ENCODE results near the gene ACACA.

ACACA gene

DNA sequence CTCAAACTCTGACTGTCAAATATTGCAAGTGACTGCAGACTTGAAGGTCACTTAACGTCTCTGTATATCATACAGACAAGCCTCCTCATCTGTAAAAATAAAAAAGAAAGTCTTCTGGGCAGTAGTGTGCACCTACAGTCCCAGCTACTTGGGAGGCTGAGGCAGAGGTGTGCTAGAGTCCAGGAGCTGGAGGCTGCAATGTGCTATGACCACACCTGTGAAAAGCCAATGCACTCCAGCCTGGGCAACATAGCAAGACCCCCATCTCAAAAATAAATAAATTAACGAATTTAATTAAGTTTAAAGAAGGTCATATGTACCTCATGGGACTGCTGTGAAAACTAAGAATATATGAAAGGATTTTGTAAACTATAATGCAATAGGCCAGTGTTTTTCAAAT lies 65.8 kb downstream of the ACACA start:
- no peak for DNase-seq

DNA sequence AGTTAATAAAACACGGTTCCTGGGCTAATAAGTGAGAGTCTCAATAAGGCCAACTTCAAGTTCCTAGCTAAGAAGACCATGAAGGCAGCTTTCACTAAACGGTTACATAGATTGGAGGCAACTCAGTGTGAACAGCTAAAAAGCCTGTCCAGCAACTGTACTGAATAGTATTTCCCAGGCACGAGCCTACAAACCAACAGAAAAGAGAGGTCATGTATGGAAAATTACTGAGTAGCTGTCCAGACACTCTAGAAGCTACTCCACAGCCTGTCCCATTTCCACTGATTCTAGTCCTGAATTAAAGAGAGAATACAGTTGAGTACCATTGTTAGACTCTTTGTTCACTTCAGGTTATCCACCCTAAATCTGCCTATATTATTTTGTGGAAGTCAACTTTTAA lies 67.3 kb downstream of the ACACA start:
- DNase-seq, result no peak

DNA sequence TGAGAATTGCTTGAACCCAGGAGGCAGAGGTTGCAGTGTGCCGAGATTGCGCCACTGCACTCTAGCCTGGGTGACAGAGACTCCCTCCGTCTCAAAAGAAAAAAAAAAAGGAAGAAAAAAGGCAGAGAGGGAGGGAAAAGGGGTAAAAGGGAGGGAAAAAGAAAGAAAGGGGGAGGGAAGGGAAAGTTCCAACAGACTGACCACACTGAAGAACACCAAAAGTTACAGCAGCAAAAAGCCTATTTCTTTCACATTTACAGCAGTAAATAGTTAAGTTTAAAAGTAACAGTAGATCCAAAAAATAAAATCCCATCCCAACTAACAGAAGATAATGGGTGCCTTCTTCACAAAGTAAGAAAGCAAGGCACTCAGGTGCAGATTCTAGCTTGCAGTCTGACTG lies 67.8 kb downstream of the ACACA start:
- DNase-seq, result no peak

DNA sequence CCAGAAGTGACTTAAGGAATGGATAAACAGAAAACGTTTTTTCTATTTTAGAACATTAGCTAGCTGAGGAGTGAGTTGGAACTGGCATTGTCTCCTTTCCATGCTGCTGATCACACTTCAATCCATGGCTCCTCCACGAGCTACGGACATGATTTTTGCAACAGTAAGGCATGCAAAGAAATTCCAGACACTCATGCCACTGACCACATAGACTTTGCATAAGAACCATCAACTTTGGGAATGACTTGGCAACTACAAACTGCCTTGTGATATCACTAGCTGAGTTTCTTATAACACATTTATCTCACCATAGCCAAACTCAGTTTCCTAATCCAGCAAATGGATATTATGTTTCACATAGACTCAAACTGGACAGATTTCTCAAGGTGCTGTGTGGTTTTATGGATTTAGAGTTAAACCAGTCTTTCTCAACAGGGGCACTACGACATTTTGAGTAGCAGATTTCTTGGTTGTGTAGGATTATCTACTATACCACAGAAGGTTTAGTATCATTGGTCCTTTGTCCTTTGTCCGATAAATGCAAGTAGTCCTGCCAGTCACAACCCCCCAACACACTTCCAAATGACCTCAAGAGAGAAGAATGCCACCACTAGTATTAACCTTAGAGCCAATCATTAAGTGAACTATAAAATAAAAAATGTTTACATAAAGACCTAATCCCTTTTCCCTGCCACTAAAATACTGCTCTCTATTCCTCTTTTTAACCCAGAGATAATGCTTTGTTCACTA lies 79.1 kb downstream of the ACACA start:
- DNase-seq, result no peak

DNA sequence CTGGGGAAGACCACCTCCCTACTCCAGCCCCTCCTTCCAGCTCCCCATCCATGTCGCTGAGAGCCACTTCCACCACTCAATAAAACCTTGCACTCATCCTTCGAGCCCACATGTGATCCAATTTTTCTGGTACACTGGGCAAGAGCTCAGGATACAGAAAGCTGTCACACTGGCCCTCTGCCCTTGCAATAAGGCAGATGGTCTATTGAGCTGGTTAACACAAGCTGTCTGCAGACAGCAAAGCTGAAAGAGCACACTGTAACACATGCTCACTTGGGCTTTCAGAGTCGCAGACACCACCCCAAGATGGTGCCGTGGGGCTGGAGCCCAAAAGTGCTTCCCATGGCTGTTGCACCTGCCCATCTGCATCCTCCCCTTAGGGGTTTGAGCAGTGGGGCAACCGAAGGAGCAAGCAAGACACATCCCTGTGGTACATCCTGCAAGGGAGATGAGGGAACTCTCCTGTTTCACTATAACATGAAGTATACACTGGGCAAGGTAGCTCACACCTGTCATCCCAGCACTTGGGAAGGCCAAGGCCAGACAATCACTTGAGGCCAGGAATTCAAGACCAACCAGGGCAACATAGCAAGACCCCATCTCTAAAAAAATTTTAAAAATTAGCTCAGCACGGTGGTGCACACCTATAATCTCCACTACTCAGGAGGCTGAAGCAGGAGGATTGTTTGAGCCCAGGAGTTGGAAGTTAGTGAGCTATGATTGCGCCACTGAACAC lies 83.6 kb downstream of the ACACA start:
- DNase-seq, result no peak

DNA sequence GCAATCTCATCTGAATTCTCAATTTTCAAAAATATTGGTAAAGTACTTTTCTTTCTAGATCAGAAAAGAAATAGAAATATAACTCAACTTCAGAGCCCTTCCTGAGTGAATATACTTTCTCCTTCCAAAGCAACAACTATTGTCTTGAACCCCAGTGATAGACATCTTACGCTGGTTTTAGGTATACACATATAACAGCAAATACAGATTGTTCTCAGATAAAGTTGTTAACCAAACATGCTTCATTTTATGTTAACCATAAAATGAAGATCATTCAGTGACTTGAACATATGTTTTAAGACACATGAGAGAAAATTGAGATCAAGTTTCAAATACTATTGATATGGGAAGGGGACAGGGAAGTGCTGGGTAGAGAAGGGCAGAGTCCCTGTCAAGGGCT lies 84.5 kb downstream of the ACACA start:
- DNase-seq, result no peak

DNA sequence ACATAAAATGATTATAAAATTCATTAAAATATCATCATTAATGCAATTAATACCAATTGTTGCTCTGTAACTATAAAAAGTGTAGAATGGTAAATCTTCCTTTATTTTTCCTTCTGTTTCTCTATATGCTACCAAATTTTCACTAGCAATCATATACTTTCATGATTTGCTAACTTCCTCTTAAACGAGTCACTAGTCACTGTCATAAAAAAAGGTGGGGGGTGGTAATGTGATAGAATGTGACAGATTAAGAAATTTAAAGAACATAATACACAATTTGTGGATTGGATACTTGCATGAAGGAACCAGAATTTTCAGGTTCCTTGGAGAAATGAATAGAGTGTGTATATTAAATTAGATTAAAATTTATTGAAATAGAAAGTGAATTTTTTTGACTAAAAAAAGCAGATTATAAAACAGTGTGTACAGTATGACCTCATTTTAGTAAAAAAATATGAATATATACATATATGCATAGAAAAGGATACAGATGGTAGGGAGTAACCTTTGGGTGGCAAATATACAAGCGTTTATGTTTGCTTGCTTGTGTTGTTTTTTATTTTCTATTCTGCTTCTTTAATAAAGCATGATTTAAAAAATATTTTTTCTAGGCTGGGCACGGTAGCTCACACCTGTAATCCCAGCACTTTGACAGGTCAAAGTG lies 87.6 kb downstream of the ACACA start:
- no peak for DNase-seq

DNA sequence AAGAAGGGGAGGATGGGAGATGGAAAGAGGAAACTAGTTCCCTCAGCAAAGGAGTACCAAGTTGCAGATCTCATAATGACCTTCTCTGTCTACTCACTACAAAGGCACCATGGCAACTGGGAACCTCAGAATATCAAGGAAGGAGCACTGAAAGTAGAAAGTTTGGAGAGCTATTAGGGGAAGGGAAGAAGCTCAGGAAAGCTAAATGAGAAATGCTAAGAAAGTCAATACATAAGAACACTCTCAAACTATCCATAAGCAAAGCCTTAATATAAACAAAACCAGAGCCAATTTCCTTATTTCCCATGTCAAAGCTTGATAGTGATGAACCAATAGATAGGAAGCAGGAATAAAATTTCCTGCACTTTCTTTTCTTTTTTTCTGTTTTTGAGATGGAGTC lies 88.8 kb downstream of the ACACA start:
- no peak for DNase-seq

DNA sequence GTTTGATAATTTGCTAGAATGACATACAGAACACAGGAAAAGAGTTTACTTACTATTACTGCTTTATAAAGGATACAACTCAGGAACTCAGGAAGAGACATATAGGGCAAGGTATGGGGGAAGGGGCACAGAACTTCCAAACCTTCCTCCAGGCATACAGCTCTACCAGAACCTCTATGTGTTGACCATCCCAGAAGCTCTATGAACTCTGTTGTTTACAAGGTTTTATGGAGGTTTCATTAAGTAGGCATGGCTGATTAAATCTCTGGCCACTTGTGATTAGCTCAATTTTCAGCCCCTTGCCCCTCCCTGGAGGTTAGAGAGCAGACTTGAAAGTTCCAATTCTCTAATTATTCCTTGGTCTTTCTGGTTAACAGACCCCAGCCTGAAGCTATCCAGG lies 91.0 kb downstream of the ACACA start:
- no peak for DNase-seq

DNA sequence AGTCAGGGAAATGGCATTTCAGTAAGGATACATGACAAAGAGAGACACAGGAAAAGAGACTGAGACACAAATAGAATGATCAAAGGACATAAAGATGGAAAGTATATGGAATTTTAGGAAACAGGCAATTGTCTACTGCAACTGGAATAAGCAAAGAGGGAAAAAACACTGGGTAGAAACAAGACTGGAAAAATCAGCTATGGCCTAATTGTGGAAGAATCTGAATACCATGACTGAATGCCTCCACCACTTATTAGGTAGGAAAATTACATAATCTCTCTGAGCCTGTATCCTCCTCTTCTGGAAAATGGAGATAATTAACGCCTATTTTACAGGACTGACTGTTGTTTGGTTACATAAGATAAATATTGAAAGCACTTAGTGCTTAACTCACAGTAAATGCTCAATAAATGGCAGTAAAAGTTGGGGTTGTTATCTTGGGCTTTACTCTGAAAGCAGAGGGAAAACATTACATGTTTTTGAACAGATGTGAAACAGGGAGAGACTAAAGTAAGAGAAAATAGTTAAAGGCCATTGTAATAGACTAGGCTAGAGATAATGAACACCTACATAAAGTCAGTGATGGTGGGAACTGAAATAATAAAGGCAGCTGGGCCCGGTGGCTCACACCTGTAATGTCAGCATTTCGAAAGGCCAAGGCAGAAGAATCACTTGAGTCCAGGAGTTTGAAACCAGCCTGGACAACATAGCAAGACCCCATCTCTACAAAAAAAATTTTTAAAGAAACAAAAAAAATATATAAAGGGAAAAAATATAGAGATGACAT lies 94.3 kb downstream of the ACACA start:
- no peak for DNase-seq

DNA sequence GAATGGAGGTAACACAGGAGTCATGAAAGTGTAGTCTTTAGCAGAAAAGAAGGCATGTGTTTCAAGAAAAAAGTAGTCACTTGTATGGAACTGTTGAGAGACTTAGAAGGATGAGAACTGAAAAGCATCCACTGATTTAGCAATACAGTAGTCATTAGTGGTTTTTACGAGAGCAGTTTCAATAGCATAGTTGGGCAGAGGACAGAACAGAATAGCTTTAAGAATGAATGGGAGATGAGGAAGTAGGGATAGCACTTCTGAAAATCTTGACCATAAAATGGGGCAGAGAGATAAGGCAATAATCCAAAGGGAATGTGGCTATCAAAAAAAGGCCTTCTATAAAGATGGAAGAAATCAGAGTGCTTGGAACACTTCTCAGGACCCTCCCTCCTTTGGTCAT lies 95.7 kb downstream of the ACACA start:
- no peak for DNase-seq

DNA sequence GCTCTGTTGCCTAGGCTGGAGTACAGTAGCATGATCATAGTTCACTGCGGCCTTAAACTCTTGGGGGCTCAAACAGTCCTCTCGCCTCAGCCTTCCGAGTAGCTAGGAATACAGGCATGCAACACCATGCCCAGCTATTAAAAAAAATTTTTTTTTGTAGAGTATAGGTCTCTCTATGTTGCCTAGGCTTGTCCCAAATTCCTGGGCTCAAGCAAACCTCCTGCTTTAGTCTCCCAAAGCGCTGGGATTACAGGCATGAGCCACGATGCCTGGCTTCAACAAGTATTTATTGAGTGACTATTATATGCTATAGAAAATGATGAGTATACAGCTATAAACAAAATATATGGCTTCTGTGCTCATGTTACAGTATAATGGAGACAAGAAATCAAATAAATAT lies 97.6 kb downstream of the ACACA start:
- no peak for DNase-seq

DNA sequence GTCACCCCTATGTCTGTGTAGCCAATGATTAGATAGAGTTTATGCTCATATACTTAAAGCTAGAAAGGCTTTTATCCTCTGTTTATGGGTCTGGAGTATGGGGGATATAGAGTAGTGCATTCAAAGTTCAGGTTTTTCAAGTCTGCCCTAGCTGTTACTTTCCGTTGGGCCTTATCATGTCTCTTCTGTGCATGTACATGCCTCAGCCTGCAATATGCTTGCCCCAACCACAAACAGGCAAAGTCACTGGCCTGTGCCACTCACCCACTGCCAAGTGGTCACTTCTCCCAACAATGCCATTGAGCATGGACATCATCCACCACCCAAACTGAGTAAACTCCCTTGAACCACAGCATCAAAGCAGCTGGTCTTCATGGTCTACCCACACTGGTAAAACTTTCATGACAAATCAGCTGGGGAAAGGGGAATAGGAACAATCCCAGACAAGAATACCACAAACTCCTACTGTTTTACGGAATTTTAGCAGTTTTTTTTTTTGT lies 101.2 kb downstream of the ACACA start:
- DNase-seq, result no peak

DNA sequence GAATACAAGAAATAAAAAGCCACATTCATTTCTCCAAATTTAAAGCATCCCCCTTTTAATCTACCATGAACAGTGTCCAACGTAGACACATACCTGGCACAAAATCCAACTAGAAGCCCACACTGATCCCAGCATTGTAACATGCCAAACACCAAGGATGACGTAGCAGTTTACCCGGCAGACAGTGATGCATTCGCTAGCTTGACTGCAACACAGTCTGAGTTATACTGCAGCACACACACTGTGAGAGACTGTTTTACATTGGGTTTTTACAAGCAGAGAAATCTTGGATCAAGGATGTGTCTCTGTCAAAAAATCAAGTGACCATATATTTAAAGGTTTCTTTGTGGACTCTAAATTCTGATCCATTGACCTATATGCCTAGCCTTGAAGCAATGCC lies 105.3 kb downstream of the ACACA start:
- no peak for DNase-seq

DNA sequence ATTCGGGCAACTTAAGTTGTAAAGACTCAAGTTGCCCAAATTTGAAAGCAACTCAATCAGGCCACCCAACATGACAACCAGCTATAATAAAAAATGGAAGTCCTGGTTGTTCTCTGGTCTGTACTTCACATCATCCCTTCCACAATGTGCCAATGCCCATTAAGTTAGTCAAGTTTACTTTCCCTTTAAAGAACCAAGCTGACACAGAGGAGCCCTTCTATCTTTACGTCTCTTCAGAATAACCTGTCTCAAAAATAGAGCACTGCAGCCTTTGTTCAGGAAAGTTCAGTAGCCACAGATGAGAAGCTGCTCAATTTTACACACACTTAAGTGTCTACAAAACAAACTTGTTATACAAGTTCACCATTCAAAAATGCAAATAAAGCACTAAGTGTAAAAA lies 106.0 kb downstream of the ACACA start:
- no peak for DNase-seq

DNA sequence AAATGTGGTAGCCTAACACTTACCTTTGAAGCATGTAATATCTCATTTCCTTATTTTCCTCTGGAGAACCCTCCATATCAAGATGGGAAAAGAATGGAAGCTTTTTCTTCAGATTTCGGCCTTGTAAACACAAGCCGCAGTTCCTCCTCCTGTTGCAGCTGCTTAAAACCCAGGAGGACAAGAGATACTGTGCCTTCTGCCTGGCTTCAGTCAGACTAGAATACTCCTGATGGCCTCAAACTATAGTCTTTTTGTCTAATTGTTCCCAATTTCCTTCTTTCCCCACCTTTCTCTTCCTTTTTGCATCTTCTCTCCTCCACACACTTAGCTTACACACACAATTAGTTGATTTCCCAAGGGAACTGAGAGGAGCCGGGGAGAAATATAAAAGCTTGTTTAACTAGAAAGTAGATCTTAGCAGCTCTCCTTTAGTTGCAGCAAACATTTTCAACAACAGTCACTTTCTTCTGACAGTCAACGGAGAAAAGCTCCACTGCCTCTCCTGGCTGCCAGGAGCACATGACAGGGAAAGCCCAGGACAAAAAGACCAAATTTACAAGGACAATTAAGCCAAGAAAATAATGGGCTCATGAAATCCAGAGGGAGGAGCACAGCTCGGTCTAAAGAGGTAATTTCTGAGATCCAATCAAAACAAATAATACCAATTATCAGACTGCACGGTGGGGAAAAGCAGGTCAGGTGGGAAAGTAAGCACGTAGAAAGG lies 107.2 kb downstream of the ACACA start:
- no peak for DNase-seq

DNA sequence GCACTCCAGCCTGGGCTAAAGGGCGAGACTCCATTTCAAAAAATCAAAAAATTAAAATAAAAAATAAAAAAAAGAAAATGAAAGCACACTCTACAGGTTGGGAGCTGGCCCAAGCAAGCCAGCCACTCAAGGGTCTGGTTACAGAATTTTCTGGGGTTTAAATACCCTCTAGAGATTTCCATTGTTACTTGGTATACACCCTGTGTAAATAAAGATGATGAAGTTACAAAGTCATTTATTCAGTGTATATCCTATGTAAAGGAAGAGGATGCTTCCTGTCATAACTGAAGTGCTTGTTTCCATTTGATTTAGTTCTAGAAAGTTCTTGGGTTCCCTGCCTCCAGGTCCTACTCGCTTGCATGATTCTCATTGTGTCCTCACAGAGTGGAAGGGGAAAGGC lies 110.7 kb downstream of the ACACA start:
- DNase-seq, result no peak

DNA sequence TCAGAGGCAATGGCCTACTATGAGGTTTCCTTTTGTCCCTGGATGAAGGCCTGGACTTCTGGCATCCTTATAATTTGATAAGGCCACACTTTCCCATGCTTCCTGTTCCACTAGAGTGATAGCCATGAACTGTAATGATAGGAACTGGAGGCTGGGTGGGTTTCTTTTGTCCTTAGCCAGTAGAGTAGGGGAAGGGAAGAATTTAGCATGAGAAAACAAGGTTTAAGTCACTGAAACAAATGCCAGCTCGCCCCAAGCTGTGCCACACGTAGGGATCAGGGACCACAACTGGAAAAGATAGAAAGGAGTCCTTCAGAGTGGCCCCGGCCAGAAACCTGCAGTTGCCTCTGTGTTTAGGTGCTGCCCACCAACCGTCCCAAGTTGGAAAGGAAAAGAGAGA lies 111.7 kb downstream of the ACACA start:
- no peak for DNase-seq

DNA sequence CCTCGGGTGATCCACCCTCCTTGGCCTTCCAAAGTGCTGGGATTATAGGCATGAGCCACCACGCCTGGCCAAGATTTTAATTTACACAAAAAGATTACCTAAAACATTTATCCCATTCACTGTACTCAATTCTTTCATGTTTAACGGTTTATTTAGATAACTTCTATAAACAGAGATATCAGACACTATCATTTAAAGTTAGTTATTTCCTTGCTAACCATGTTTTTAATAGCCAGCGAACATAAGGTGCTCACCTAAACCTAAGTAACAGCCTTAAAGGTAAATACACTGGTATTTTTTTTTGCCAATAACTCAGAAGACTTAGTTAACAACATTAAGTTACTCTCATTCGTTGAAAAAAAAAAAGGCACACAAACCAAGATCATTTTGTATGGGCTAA lies 112.9 kb downstream of the ACACA start:
- no peak for DNase-seq

DNA sequence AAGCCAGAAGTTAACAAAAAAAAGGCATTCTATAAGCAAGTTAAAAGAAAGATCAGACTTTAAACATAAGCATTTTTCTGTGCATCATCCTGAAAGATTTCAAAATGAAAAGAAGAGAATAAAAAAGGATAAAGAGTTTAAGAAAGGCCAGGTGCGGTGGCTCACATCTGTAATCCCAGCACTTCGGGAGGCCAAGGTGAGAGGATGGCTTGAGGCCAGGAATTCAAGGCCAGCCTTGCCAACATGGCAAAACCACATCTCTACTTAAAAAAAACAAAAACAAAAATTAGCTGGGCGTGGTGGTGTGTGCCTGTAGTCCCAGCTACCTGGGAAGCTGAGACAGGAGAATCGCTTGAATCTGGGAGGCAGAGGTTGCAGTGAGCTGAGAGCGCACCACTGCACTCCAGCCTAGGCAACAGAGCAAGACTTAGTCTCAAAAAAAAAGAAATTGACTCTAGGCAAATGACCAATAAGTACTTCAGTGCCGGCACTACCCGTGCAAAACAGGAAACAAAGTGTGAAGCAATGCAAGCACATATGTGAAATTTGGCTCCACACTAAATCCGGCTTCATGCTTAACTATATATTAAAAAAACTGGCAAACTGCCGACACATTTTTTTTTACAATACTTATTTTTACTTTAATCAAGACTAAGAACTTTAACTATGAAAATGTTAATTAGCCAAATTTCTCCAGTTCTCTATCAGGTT lies 114.1 kb downstream of the ACACA start:
- DNase-seq, result no peak

DNA sequence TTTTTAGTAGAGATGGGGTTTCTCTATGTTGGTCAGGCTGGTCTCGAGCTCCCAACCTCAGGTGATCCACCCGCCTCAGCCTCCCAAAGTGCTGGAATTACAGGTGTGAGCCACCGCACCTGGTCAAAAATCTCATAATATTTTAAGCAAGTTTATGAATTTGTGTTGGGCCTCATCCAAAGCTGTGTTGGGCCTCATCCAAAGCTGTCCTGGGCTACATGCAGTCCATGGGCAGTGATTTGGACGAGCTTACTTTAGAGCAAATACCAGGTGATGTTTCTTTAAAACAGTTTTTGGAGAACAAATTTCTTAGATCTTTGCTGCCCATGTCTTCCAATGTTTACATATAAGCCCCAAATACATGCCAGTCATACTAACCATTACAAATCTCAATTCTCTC lies 115.3 kb downstream of the ACACA start:
- no peak for DNase-seq

DNA sequence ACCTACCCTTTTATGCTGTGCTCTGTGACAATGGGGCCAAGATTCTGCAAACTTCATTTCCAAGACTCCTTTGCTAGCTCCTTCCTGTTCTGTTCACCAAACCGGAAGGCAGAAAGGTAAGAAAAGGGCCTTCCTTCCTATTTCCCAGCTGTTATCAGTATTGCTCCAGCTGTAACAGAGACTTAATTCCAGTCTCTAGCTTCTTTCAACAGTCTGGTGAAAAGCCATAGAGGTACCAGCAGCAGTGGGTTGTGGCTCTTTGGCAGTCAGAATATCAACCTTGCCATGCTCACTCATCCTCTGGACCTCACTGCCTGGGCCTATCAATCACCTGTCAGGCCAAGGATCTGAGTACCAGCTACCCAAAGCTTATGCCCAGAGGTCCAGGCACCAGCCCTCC lies 120.2 kb downstream of the ACACA start:
- DNase-seq, result no peak

Measured in CD4-positive, alpha-beta T cell treated with Interleukin-6 for 4 hours (primary cell).